ENCODE results near the gene MED20. TPM values are rescaled to one million over a fixed set of nuclear protein-coding genes. Genes with fewer than 3 reads are reported as not detected.
A peak's percentile ranks its signal among the peaks of the same experiment; 100 is the strongest.

MED20 gene
- total RNA-seq, 1 experiment from 2014 or later = 28.5 TPM

DNA sequence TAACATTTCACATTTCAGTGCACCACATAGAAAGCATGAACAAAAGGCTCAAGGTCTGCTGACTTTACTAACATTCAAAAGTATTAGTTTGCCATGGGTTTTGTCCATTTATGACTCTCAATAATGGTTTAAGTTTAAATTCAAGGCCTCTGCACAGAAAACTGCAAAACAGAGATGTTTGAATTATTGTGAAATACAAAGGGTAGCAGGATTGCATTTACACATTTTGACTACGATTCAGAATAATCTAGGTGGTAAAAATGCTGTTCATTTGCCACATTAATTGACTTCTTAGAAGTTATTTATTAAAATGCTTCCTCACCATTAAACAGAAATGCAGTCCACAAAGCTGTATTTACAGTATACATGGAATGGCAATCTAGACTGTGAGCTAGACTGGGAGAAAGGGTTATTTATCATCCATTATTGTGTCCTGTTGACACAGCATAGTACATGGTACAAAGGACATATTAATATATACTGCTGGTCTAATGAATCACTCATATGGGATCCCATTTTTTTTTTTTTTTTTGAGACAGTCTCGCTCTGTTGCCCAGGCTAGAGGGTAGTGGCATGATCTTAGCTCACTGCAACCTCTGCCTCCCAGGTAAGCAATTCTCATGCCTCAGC is 43.8 kb downstream of the MED20 start:
- peaks cover 18% of the 10 kb centered on the region for H3K4me1 ChIP-seq (ENCODE audit: insufficient read depth, low read length)
- H3K79me2 ChIP-seq (ENCODE audit: low read length) = no peaks in the 10 kb centered on the region
- TF ChIP-seq EZH2 (IDR thresholded peaks at IDR 0.05; ENCODE audit: low read length, unreplicated experiment) (no peak), EZH2phosphoT487 (IDR thresholded peaks at IDR 0.05; ENCODE audit: borderline replicate concordance, low read length) (no peak)
- TF ChIP-seq, protein P1, sequence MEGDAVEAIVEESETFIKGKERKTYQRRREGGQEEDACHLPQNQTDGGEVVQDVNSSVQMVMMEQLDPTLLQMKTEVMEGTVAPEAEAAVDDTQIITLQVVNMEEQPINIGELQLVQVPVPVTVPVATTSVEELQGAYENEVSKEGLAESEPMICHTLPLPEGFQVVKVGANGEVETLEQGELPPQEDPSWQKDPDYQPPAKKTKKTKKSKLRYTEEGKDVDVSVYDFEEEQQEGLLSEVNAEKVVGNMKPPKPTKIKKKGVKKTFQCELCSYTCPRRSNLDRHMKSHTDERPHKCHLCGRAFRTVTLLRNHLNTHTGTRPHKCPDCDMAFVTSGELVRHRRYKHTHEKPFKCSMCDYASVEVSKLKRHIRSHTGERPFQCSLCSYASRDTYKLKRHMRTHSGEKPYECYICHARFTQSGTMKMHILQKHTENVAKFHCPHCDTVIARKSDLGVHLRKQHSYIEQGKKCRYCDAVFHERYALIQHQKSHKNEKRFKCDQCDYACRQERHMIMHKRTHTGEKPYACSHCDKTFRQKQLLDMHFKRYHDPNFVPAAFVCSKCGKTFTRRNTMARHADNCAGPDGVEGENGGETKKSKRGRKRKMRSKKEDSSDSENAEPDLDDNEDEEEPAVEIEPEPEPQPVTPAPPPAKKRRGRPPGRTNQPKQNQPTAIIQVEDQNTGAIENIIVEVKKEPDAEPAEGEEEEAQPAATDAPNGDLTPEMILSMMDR (conservative IDR thresholded peaks at IDR 0.05; ENCODE audit: low read depth, low read length) = no peak
- no peak overlapping the region for H3K4me3 ChIP-seq (ENCODE audit: low read length)
- no peak overlapping the region for H2AFZ ChIP-seq (ENCODE audit: low read length)
- intact Hi-C loops (cut with micrococcal nuclease) = no loop called here
- H3K36me3 ChIP-seq (ENCODE audit: low read depth, low read length) = no peaks in the 10 kb centered on the region
- no peaks in the 10 kb centered on the region for H3K27me3 ChIP-seq (ENCODE audit: low read length)
- no peaks in the 10 kb centered on the region for H3K9me2 ChIP-seq (replicated peaks; ENCODE audit: low read length)
- BruUV-seq (replicated peaks) = no TSS peak
- ATAC-seq (peak; percentile 48), DNase-seq (peak; percentile 16)
- H3K4me2 ChIP-seq (ENCODE audit: low read length) = no peak overlapping the region
- H3F3A ChIP-seq (ENCODE audit: low read length, unreplicated experiment) = no peaks in the 10 kb centered on the region
- H3K9ac ChIP-seq (ENCODE audit: low read length) = no peak overlapping the region
- ChIA-PET POLR2A (ENCODE audit: unreplicated experiment) (no interaction called here), CTCF (no interaction called here)
- H4K20me1 ChIP-seq (ENCODE audit: low read length) = no peaks in the 10 kb centered on the region
- H3K27ac ChIP-seq (ENCODE audit: low read length) = no peak overlapping the region
- H3K9me3 ChIP-seq (ENCODE audit: low read length) = no peaks in the 10 kb centered on the region

GRCh38 chr6:41874741-41875140 is 46.2 kb downstream of the MED20 start:
- Histone ChIP-seq H3K36me3 (ENCODE audit: low read depth, low read length) (no peaks in the 10 kb centered on the region), H3K4me1 (ENCODE audit: insufficient read depth, low read length) (peaks cover 18% of the 10 kb centered on the region), H3K9me3 (ENCODE audit: low read length) (no peaks in the 10 kb centered on the region), H3K4me2 (ENCODE audit: low read length) (no peak overlapping the region), H3K9ac (ENCODE audit: low read length) (no peak overlapping the region), H3K27ac (ENCODE audit: low read length) (no peak overlapping the region), H3K9me2 (replicated peaks; ENCODE audit: low read length) (no peaks in the 10 kb centered on the region), H4K20me1 (ENCODE audit: low read length) (no peaks in the 10 kb centered on the region), H2AFZ (ENCODE audit: low read length) (no peak overlapping the region), H3K27me3 (ENCODE audit: low read length) (no peaks in the 10 kb centered on the region), H3K79me2 (ENCODE audit: low read length) (no peaks in the 10 kb centered on the region), H3F3A (ENCODE audit: low read length, unreplicated experiment) (no peaks in the 10 kb centered on the region), H3K4me3 (ENCODE audit: low read length) (no peak overlapping the region)
- CTCF ChIA-PET = no interaction called here
- intact Hi-C loops (cut with micrococcal nuclease) = no loop called here
- POLR2A ChIA-PET (ENCODE audit: unreplicated experiment) = no interaction called here
- DNase-seq = no peak
- ATAC-seq = no peak
- no TSS peak for BruUV-seq (replicated peaks)
- TF ChIP-seq EZH2phosphoT487 (IDR thresholded peaks at IDR 0.05; ENCODE audit: borderline replicate concordance, low read length) (no peak), EZH2 (IDR thresholded peaks at IDR 0.05; ENCODE audit: low read length, unreplicated experiment) (no peak)
- TF ChIP-seq, protein P1 (conservative IDR thresholded peaks at IDR 0.05; ENCODE audit: low read depth, low read length) = no peak

DNA sequence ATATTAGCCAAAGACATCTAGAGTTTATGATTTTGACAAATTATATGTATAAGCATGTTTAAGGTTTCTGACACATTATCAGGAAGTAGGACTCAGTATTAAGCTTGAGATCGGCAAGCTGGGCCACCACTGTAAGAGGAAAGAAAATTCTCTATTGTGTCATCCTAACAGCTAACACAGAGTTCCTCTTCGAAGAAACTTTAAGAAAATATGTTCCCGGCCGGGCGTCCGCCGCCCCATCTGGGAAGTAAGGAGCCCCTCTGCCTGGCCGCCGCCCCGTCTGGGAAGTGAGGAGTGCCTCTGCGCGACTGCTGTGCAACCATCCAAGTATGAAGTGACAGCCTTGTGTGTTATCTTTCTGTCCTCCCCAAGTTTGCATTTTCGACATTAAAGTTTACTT is 48.8 kb downstream of the MED20 start:
- Histone ChIP-seq H3K27me3 (ENCODE audit: low read length) (no peaks in the 10 kb centered on the region), H3K9me2 (replicated peaks; ENCODE audit: low read length) (no peaks in the 10 kb centered on the region), H3K27ac (ENCODE audit: low read length) (no peak overlapping the region), H3K4me1 (ENCODE audit: insufficient read depth, low read length) (no peaks in the 10 kb centered on the region), H3K9me3 (ENCODE audit: low read length) (no peaks in the 10 kb centered on the region), H3K79me2 (ENCODE audit: low read length) (no peaks in the 10 kb centered on the region), H3F3A (ENCODE audit: low read length, unreplicated experiment) (no peaks in the 10 kb centered on the region), H3K36me3 (ENCODE audit: low read depth, low read length) (no peaks in the 10 kb centered on the region), H2AFZ (ENCODE audit: low read length) (no peak overlapping the region), H3K4me2 (ENCODE audit: low read length) (no peak overlapping the region), H3K4me3 (ENCODE audit: low read length) (no peak overlapping the region), H3K9ac (ENCODE audit: low read length) (no peak overlapping the region), H4K20me1 (ENCODE audit: low read length) (no peaks in the 10 kb centered on the region)
- intact Hi-C loops (cut with micrococcal nuclease) = no loop called here
- CTCF ChIA-PET = no interaction called here
- ATAC-seq (no peak), DNase-seq (no peak)
- TF ChIP-seq EZH2phosphoT487 (IDR thresholded peaks at IDR 0.05; ENCODE audit: borderline replicate concordance, low read length) (no peak), EZH2 (IDR thresholded peaks at IDR 0.05; ENCODE audit: low read length, unreplicated experiment) (no peak)
- TF ChIP-seq, protein P1 (conservative IDR thresholded peaks at IDR 0.05; ENCODE audit: low read depth, low read length) = no peak
- POLR2A ChIA-PET (ENCODE audit: unreplicated experiment) = no interaction called here
- no TSS peak for BruUV-seq (replicated peaks)

Measured in PC-3 (cell line).